ENCODE results near the gene KANK2.

Gene KANK2

GRCh38 chr19:11205939-11206570, 8.7 kb upstream of the KANK2 start:
- Histone ChIP-seq H3K27me3 (ENCODE audit: insufficient read depth, low read length, poor library complexity) (no peaks in the 10 kb centered on the region), H3K79me2 (ENCODE audit: insufficient read depth, low read length) (no peaks in the 10 kb centered on the region), H4K20me1 (ENCODE audit: insufficient read depth, low read length) (peaks cover 12% of the 10 kb centered on the region), H3K27ac (ENCODE audit: low read length) (no peak overlapping the region), H2AFZ (ENCODE audit: low read depth, low read length) (no peak overlapping the region), H3K9ac (ENCODE audit: low read depth, low read length) (no peak overlapping the region), H3K36me3 (ENCODE audit: insufficient read depth, low read length) (no peaks in the 10 kb centered on the region), H3K4me3 (ENCODE audit: low read depth in 1 of 2, low read length in 2 of 2) (no peak overlapping the region), H3K4me1 (ENCODE audit: insufficient read depth, low read length) (no peaks in the 10 kb centered on the region), H3K4me2 (ENCODE audit: insufficient read depth, low read length) (no peak overlapping the region), H3K9me3 (ENCODE audit: insufficient read depth, low read length, severe bottlenecking) (no peaks in the 10 kb centered on the region)
- DNase-seq (no peak), ATAC-seq (ENCODE audit: insufficient read depth, low read depth) (no peak)
- no peak for TF ChIP-seq EZH2 (IDR thresholded peaks at IDR 0.05; ENCODE audit: borderline replicate concordance, low read depth, low read length, severe bottlenecking)
- TF ChIP-seq CTCF (IDR thresholded peaks at IDR 0.05; ENCODE audit: borderline replicate concordance, extremely low read depth, low read length, poor library complexity, severe bottlenecking), result no peak

GRCh38 chr19:11204943-11205349, 7.6 kb upstream of the KANK2 start:
- Histone ChIP-seq H3K79me2 (ENCODE audit: insufficient read depth, low read length) (no peaks in the 10 kb centered on the region), H3K27ac (ENCODE audit: low read length) (no peak overlapping the region), H3K9ac (ENCODE audit: low read depth, low read length) (no peak overlapping the region), H3K9me3 (ENCODE audit: insufficient read depth, low read length, severe bottlenecking) (no peaks in the 10 kb centered on the region), H3K4me3 (ENCODE audit: low read depth in 1 of 2, low read length in 2 of 2) (no peak overlapping the region), H4K20me1 (ENCODE audit: insufficient read depth, low read length) (peaks cover 7% of the 10 kb centered on the region), H3K36me3 (ENCODE audit: insufficient read depth, low read length) (no peaks in the 10 kb centered on the region), H2AFZ (ENCODE audit: low read depth, low read length) (no peak overlapping the region), H3K27me3 (ENCODE audit: insufficient read depth, low read length, poor library complexity) (no peaks in the 10 kb centered on the region), H3K4me1 (ENCODE audit: insufficient read depth, low read length) (no peaks in the 10 kb centered on the region), H3K4me2 (ENCODE audit: insufficient read depth, low read length) (no peak overlapping the region)
- ATAC-seq (ENCODE audit: insufficient read depth, low read depth) (no peak), DNase-seq (no peak)
- TF ChIP-seq CTCF (IDR thresholded peaks at IDR 0.05; ENCODE audit: borderline replicate concordance, extremely low read depth, low read length, poor library complexity, severe bottlenecking), result no peak

GRCh38 chr19:11204076-11204602, 6.8 kb upstream of the KANK2 start:
- Histone ChIP-seq H3K4me1 (ENCODE audit: insufficient read depth, low read length) (no peaks in the 10 kb centered on the region), H3K9ac (ENCODE audit: low read depth, low read length) (no peak overlapping the region), H3K79me2 (ENCODE audit: insufficient read depth, low read length) (no peaks in the 10 kb centered on the region), H3K36me3 (ENCODE audit: insufficient read depth, low read length) (no peaks in the 10 kb centered on the region), H4K20me1 (ENCODE audit: insufficient read depth, low read length) (peaks cover 3% of the 10 kb centered on the region), H2AFZ (ENCODE audit: low read depth, low read length) (no peak overlapping the region), H3K4me2 (ENCODE audit: insufficient read depth, low read length) (no peak overlapping the region), H3K27ac (ENCODE audit: low read length) (no peak overlapping the region), H3K9me3 (ENCODE audit: insufficient read depth, low read length, severe bottlenecking) (no peaks in the 10 kb centered on the region), H3K27me3 (ENCODE audit: insufficient read depth, low read length, poor library complexity) (no peaks in the 10 kb centered on the region), H3K4me3 (ENCODE audit: low read depth in 1 of 2, low read length in 2 of 2) (no peak overlapping the region)
- DNase-seq (no peak), ATAC-seq (ENCODE audit: insufficient read depth, low read depth) (no peak)
- no peak for TF ChIP-seq CTCF (IDR thresholded peaks at IDR 0.05; ENCODE audit: borderline replicate concordance, extremely low read depth, low read length, poor library complexity, severe bottlenecking)
- TF ChIP-seq EZH2 (IDR thresholded peaks at IDR 0.05; ENCODE audit: borderline replicate concordance, low read depth, low read length, severe bottlenecking), result no peak
